ENCODE measurements around the gene TMEM174.

Gene TMEM174

DNA sequence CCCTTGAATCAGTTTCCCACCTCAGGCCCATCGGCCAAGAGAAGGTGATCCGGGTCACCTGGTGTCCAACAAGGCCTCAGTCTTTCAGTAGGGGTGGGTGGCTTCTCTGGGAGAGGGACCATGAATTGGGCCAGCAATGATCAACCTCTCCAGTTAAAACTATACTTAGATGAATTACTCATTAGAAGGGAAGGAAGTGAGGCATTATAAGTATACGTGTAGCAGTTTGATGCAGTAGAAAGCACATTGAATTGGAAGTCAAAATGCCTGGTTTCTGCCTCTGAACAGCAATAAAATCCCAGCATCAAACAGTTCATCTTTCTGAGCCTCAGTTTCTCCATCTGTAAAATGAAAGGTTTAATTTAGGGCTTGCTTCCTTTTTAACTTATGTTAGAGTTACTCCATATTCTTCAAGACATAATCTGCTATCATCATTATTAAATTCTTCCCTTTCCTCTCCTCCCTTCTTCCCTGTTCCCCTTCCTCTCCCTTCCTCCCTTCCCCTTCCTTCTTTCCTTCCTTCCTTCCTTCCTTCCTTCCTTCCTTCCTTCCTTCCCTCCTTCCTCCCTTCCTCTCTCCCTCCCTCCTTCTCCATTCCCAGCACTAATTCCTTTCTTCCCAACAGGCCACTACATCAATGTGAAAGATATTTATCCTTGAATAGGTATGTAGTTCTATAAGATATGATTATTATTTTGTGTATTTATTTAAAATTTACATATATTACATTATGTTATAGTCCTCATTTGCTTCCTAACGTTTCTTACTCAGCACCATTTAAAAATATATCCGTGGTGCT is 18.6 kb upstream of the TMEM174 start:
- no peak for DNase-seq

DNA sequence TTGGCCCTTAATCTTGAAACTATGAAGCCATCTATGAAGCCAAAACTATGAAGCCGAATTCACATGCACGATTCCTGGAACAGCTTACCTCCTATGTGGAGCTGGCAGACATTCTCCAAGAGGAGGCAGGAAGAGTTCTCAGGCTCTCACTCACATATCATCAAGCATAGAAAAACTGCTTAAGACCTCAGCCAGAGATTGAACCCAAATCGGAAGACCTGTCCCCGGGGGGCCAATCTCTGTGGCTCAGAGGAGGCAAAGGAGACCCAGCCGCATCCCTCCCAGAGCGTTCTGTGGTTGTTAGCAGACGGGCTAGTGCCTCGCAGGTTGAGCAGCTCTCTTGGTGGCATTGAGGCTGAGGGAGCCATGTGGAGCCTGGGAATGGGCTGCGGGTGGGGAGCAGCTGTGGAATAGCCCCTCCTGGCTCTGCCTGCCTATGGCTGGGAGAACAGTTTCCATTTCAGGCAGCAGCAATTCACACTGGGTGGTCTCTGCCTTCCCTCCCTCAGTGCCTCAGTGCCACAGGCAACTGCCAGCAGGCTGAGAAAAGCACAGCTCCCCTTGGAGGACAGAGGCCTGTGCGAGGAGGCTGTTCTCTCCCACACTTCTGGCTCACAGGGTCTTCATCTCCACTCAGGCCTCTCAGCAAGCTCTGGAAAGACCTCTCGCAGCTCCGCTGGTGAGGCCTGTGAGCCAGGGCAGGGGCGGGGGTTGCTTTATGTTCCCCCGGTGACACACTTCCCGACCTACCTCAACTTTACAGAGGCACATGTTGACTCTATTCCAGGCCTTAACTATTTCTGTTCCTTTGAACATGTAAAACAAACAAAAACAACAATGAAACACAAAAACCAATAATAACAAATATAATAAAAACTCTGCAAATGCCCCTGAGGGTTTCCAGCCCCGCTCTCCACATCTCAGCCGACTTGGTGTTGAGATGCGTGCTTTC is 17.4 kb upstream of the TMEM174 start:
- DNase-seq = no peak

GRCh38 chr5:73157414-73158303 is 15.3 kb upstream of the TMEM174 start:
- DNase-seq = no peak

- peak; percentile 23 for DNase-seq
These were observed 14.7 kb upstream of the TMEM174 start for GRCh38 chr5:73158313-73158712.

- no peak for DNase-seq
These were observed 12.7 kb upstream of the TMEM174 start for GRCh38 chr5:73160239-73160671.

DNA sequence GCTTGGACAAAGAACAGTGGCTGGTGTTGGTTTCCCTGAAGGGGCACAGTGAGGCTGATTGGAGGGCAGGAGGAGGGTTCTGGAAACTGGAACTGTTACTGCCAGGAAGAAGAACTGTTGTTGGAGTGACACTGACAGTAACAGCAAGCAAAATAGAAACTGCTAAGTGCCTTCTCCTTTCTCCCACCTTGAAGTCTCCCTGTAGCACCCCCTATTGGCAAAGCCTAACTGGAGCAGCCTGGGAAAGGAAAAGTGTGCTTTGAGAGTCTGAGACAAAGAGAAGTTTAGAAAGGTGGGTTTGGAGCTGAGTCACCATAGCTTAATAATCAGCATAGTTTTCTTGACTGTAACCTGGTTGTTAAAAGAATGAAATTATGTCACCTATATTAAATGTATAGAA is 2.5 kb upstream of the TMEM174 start:
- peak; percentile 48 for DNase-seq

DNA sequence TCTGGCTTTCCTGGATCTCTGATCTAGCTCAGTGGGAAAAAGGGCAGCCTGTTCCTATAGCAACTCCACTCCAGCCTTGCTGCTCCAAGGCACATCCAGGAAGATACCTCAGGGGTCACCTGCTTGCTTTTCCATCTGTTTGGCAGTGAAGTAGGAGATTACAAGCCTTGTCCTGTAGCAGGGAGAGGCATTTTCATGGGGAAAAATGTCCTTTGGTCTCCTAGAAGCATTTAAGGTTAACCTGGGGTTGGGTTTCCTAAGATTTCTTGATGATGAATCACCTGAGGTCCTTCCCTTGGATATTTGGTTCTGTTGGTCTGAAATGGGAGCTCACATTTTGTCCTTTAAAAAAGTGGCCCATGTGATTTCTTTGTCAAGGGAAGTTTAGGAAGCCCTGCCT is 1.5 kb upstream of the TMEM174 start:
- no peak for DNase-seq

- DNase-seq = peak; percentile 44
These were observed 1.3 kb downstream of the TMEM174 start for GRCh38 chr5:73174100-73174815.

DNA sequence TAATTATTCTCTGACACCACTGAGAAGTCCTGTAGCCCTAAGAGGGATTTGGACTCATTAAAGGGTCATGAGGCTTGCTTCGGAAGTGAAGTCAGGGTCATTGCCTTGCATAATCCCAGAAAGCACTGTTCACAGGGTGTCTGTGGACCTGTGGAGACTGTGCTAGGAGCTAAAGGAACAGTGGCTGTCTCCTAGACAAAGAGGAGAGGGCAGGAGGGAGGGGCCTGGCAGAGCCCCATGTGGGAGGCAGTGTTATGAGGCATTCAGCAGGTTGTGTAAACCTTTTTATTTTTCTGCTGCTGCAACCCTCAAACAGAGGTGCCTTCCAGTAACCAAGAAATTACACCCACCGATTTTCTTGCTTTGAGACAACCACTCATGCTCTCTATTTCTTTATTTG is 3.3 kb downstream of the TMEM174 start:
- DNase-seq = peak; percentile 8

DNA sequence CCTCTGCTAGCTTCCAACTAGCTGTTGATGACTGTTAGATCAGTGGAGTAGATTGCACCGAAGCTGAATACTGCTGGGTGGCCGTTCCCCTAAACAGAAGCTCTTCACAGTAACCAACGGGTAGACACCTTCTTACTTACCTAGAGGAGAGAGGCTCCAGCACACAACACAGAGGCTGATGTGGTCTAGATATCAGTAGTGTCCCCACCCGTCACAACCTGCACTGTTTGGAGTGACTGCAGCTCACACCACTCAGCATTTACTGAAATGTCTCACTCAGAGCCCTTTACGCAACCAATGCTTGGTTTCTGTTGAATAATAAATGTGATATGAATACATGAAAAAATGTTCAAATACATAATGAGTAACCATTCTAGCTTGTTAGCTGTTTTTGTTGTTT is 5.3 kb downstream of the TMEM174 start:
- DNase-seq = no peak

- no peak for DNase-seq
These were observed 6.7 kb downstream of the TMEM174 start for GRCh38 chr5:73179730-73180129.

- DNase-seq = no peak
These were observed 7.6 kb downstream of the TMEM174 start for GRCh38 chr5:73180566-73180965.

DNA sequence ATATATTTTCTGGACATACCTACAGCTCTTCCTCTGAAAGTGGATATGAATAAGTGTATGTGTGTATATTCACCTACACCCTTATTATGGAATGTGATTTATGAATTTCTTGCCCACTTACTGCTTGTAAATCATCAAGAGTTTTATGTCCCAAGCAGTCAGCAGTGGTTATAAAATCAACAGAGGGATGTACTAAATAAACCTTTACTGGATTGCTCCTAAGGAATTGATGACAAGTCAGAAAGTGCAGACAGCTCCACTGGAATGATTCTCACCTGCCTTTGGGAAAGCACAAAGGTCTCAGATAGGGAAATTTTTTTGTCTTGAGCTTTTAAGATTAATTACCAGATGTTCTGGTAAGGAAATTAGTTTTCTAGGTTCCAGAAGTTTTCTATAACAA is 9.3 kb downstream of the TMEM174 start:
- DNase-seq = peak; percentile 59

- DNase-seq = peak; percentile 41
These were observed 10.0 kb downstream of the TMEM174 start for GRCh38 chr5:73183000-73183399.

GRCh38 chr5:73183481-73183891 is 10.5 kb downstream of the TMEM174 start:
- peak; percentile 70 for DNase-seq

DNA sequence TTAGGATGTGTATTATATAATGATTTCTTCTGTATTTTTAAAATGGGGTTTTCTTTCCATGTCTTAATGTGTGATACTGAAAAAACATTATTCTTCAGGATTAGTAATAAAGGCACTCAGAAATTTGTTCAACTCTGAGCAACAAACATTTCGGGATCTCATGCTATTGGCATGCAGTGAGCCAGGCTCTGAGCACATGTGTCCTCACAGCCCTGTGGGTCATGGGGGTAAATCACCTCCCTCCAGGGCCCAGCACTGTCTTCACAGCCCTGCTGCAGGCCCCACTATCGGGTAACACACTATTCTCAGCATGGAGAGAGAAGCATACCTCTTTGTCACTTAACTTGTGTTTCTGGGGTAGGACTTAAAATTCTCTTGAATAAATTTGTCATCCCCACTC is 14.0 kb downstream of the TMEM174 start:
- no peak for DNase-seq

- DNase-seq = peak; percentile 78
These were observed 16.0 kb downstream of the TMEM174 start for GRCh38 chr5:73188764-73189531.

DNA sequence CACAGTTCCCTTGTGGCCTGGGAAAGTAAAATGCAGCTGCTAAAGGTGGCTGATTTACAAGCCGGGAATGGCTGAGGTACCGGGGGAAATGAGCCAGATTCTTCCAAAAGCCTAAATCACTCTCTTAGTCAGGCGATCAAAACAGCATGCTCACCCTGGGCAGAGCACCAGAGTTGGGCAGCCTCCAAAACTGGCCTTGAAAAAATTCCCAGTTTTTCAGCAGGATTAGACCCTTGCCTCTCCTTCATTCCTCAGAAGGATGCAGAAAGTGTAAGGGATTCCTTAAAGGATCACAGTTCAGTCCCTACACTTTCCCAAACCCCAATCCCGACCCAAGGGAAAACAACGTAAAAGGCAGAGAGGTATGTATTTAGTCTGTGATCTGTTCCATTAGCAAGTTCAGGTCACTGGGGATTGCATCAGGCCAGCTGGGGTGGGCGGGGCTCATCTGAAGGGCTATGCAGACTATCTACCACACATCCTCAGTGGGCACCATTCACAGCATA is 16.9 kb downstream of the TMEM174 start:
- DNase-seq = peak; percentile 93

DNA sequence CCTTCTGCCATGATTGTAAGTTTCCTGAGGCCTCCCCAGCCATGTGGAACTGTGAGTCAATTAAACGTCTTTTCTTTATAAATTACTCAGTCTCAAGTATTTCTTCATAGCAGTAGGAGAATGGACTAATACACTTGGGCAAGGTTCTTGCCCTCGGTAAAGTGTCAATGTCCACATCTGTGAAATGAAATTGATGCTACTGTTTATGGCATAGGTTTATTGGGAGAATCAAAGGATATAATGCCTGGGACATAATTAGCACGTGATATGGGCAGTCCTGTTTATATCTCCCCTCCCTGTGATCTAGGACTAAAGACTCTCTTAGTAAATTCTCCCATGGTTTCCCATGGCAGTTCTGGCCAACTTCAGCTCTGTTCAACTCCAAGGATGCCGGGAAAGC is 19.4 kb downstream of the TMEM174 start:
- no peak for DNase-seq

DNA sequence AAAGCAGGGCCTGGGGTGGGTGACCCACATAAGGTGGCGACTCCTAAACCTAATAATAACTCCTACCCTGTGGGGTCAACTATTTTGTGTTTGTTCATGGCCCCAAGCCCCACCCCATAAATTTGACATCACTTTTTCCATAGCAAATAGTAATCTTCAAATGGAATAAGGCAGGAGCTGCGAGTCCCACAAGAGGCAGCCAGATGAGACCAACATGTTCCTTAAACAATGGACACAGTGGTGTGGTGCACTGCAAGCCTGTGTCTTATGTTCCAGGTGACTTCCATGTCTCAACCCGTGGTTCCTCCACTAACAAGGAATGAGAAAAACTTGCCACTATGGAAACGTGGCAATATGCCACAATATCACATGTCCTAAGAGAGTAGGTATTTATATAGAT is 20.6 kb downstream of the TMEM174 start:
- no peak for DNase-seq

GRCh38 chr5:73196201-73196600 is 23.2 kb downstream of the TMEM174 start:
- DNase-seq = no peak

All from NCI-H69 (cell line).